Measurements from ENCODE around the gene COL19A1.
A peak's percentile ranks its signal among the peaks of the same experiment; 100 is the strongest.
"Not testable (repeated sequence)": the region's sequence is repeated elsewhere in the genome, so short reads cannot be mapped to it uniquely, and the experiment has no call there.

The COL19A1 gene

GRCh38 chr6:69887714-69888345 lies 21.5 kb downstream of the COL19A1 start:
- no peak for TF ChIP-seq CTCF (IDR thresholded peaks at IDR 0.05; ENCODE audit: insufficient read depth, low read depth, low read length, missing control alignments)
- no peak overlapping the region for H3K4me3 ChIP-seq (ENCODE audit: low read length)
- no peak for DNase-seq (ENCODE audit: low read depth)

- H3K4me3 ChIP-seq (ENCODE audit: low read length): no peak overlapping the region
- DNase-seq (ENCODE audit: low read depth): peak; percentile 36
- no peak for TF ChIP-seq CTCF (IDR thresholded peaks at IDR 0.05; ENCODE audit: insufficient read depth, low read depth, low read length, missing control alignments)
Measured at GRCh38 chr6:69888482-69889233, 22.3 kb downstream of the COL19A1 start.

- not testable (repeated sequence) for H3K4me3 ChIP-seq (ENCODE audit: low read length); DNase-seq (ENCODE audit: low read depth)
Measured at GRCh38 chr6:69889234-69889974, 23.0 kb downstream of the COL19A1 start.

- H3K4me3 ChIP-seq (ENCODE audit: low read length); DNase-seq (ENCODE audit: low read depth): not testable (repeated sequence)
Measured at GRCh38 chr6:69892561-69892960, 26.2 kb downstream of the COL19A1 start.

GRCh38 chr6:69893266-69893665 lies 26.9 kb downstream of the COL19A1 start:
- not testable (repeated sequence) for DNase-seq (ENCODE audit: low read depth); H3K4me3 ChIP-seq (ENCODE audit: low read length)

GRCh38 chr6:69894578-69895347 lies 28.4 kb downstream of the COL19A1 start:
- DNase-seq (ENCODE audit: low read depth): peak; percentile 95
- H3K4me3 ChIP-seq (ENCODE audit: low read length): no peak overlapping the region
- no peak for TF ChIP-seq CTCF (IDR thresholded peaks at IDR 0.05; ENCODE audit: insufficient read depth, low read depth, low read length, missing control alignments)

DNA sequence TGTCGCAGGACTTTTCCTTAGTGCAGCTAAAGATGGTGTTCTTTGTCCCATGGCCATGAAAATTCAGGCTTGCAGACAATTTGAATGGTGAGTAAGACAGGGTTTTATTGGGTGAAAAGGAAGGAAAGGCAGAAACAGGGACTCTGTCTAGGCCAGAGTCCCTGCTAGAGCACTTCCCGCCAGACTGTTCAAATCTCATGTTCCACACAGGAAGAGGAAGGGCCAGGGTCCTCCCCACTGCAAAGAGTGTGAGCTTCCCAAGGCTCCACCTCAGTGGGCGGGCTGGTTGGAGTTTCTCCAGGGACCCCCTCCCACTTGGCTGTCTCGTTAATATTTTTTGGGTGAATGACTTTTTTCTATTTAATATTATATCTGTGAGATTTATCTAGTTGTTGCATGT lies 29.0 kb downstream of the COL19A1 start:
- DNase-seq (ENCODE audit: low read depth): no peak
- TF ChIP-seq CTCF (IDR thresholded peaks at IDR 0.05; ENCODE audit: insufficient read depth, low read depth, low read length, missing control alignments): no peak
- H3K4me3 ChIP-seq (ENCODE audit: low read length): no peak overlapping the region

DNA sequence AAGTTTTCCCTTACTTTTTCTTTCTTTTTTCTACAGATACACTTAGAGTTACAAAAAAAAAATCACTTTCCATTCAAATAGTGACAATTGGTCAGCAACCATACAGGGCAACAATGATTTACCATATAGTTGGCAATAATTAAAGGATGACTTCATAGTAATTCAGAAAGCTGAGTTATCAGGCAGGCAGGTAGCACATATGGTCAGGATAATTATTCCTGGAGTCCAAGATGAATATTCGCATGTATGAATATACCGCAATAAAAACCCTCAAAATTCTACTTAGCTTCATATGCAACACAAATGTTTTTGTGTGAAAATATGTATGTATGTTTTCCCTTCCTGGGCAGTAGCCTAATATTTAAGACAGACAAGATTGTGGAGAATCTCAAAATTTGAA lies 34.5 kb downstream of the COL19A1 start:
- DNase-seq (ENCODE audit: low read depth): no peak
- no peak overlapping the region for H3K4me3 ChIP-seq (ENCODE audit: low read length)
- no peak for TF ChIP-seq CTCF (IDR thresholded peaks at IDR 0.05; ENCODE audit: insufficient read depth, low read depth, low read length, missing control alignments)
